UCSD-AML1 (cell line): Measurements from ENCODE around the gene PUM2.
A peak's percentile ranks its signal among the peaks of the same experiment; 100 is the strongest.
"Not testable (repeated sequence)": the region's sequence is repeated elsewhere in the genome, so short reads cannot be mapped to it uniquely, and the experiment has no call there.

Source experiments
- DNase-seq: peaks from one replicate; lab custom pipeline; 2025; ENCODE audit not compliant: unreplicated experiment; lab: John Stamatoyannopoulos, UW

Gene PUM2

GRCh38 chr2:20350753-20351554 lies at the start of gene PUM2:
TSS of gene PUM2 (minus strand) at chr2:20350844. CDS start at chr2:20327360, 23,484 bp downstream.
- DNase-seq: peak; percentile 98

GRCh38 chr2:20400306-20400705 lies 49.7 kb upstream of the PUM2 start:
- no peak for DNase-seq

- DNase-seq: no peak
These were observed 48.4 kb upstream of the PUM2 start for GRCh38 chr2:20398956-20399567.

GRCh38 chr2:20397811-20398447 lies 47.3 kb upstream of the PUM2 start:
- no peak for DNase-seq

GRCh38 chr2:20396356-20397000 lies 45.8 kb upstream of the PUM2 start:
- DNase-seq: no peak

GRCh38 chr2:20393986-20394385 lies 43.3 kb upstream of the PUM2 start:
- DNase-seq: no peak

- DNase-seq: no peak
These were observed 41.5 kb upstream of the PUM2 start for GRCh38 chr2:20391951-20392699.

- no peak for DNase-seq
These were observed 40.0 kb upstream of the PUM2 start for GRCh38 chr2:20390524-20391123.

GRCh38 chr2:20384953-20385352 lies 34.3 kb upstream of the PUM2 start:
- DNase-seq: no peak

GRCh38 chr2:20382965-20383810 lies 32.5 kb upstream of the PUM2 start:
- no peak for DNase-seq

GRCh38 chr2:20381457-20381856 lies 30.8 kb upstream of the PUM2 start:
- DNase-seq: no peak

- DNase-seq: peak; percentile 17
These were observed 28.4 kb upstream of the PUM2 start for GRCh38 chr2:20378891-20379519.

GRCh38 chr2:20378341-20378740 lies 27.7 kb upstream of the PUM2 start:
- no peak for DNase-seq

- no peak for DNase-seq
These were observed 27.1 kb upstream of the PUM2 start for GRCh38 chr2:20377741-20378140.

GRCh38 chr2:20374982-20375381 lies 24.3 kb upstream of the PUM2 start:
- not testable (repeated sequence) for DNase-seq

- DNase-seq: no peak
These were observed 22.4 kb upstream of the PUM2 start for GRCh38 chr2:20372896-20373640.

- no peak for DNase-seq
These were observed 20.8 kb upstream of the PUM2 start for GRCh38 chr2:20371323-20372025.

- no peak for DNase-seq
These were observed 19.5 kb upstream of the PUM2 start for GRCh38 chr2:20370191-20370590.
